Thoracic aorta (tissue), 2 donors: ENCODE results near the gene PLXDC2. TPM values are rescaled to one million over a fixed set of nuclear protein-coding genes. Genes with fewer than 3 reads are reported as not detected.

Experiments
- ATAC-seq: fragments of 150-250 bp; one replicate; pipeline ENCODE4 v1.8.0; 2017; ENCODE audit warnings: low read depth; ENCODE audit not compliant: insufficient number of reproducible peaks, low FRiP score
- DNase-seq: peaks from one replicate; pipeline ENCODE4 v3.0.0-alpha.2; 2020; ENCODE audit warnings: low spot score
- H3K27ac ChIP-seq, 2 donors: fragments of 200-600 bp; sonication (generic); 1 replicate in 1 of 2; 2 replicates in 1 of 2; pipeline ENCODE4 v1.5.1; 2016; ENCODE audit warnings: mild to moderate bottlenecking in 2 of 2, moderate library complexity in 2 of 2
- H3K27me3 ChIP-seq: fragments of 200-600 bp; sonication (generic); replicated peaks from 2 replicates; pipeline ENCODE4 v1.6.0; 2016; ENCODE audit warnings: mild to moderate bottlenecking; ENCODE audit not compliant: insufficient read depth
- H3K36me3 ChIP-seq: fragments of 200-600 bp; sonication (generic); one replicate; pipeline ENCODE4 v1.5.1; 2016
- H3K4me1 ChIP-seq, 2 donors: fragments of 200-600 bp; sonication (generic); 1 replicate in 1 of 2; 2 replicates in 1 of 2; pipeline versions ENCODE4 v1.5.1 to v1.6.0; 2016; ENCODE audit warnings: low read depth in 2 of 2, mild to moderate bottlenecking in 1 of 2; ENCODE audit not compliant: control insufficient read depth in 1 of 2
- H3K4me3 ChIP-seq: fragments of 200-600 bp; sonication (generic); 2 replicates; pipeline ENCODE4 v1.5.1; 2016; ENCODE audit warnings: mild to moderate bottlenecking
- H3K9me3 ChIP-seq: fragments of 200-600 bp; sonication (generic); 2 replicates; pipeline ENCODE4 v1.5.1; 2016
- total RNA-seq, 2 donors: library from RNA; depleted of rRNA; stranded (reverse); fragments of >200 nt; gene quantifications; one replicate each; pipeline versions ENCODE4 v1.1.0 to v1.2.3, GENCODE V29; 2016
- TF ChIP-seq, protein P1 (sequence below): fragments of 200-600 bp; sonication (generic); IDR thresholded peaks from one replicate; pipeline ENCODE4 v1.5.1; 2019; ENCODE audit warnings: antibody characterized with exemption

PLXDC2 gene
- total RNA-seq, 2 donors from 2014 or later = 105 to 155 TPM

DNA sequence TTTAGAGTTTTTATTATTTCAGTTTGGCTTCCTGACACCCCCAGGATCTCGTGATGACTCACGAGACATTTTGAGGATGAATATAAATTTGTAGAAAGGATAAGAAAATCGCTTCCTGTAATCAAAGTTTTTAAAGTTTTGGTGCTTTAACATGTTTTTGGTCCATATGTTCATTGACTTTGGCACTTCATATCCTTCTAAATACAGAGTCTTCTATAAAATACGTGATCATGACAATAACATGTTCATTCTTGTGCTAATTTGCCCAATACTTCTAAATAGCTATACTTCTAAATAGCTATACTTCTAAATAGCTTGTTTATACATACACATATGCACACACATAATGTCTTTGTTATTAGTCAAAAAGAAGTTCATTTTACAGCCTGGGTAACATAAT lies 341.9 kb downstream of the PLXDC2 start:
- DNase-seq = no peak
- Histone ChIP-seq H3K36me3 (no peaks in the 10 kb centered on the region), H3K27me3 (no peaks in the 10 kb centered on the region), H3K9me3 (no peaks in the 10 kb centered on the region), H3K4me1 (peaks cover 6 to 18% of the 10 kb centered on the region in 2 donors), H3K27ac (no peak overlapping the region), H3K4me3 (no peak overlapping the region)
- TF ChIP-seq, protein P1, sequence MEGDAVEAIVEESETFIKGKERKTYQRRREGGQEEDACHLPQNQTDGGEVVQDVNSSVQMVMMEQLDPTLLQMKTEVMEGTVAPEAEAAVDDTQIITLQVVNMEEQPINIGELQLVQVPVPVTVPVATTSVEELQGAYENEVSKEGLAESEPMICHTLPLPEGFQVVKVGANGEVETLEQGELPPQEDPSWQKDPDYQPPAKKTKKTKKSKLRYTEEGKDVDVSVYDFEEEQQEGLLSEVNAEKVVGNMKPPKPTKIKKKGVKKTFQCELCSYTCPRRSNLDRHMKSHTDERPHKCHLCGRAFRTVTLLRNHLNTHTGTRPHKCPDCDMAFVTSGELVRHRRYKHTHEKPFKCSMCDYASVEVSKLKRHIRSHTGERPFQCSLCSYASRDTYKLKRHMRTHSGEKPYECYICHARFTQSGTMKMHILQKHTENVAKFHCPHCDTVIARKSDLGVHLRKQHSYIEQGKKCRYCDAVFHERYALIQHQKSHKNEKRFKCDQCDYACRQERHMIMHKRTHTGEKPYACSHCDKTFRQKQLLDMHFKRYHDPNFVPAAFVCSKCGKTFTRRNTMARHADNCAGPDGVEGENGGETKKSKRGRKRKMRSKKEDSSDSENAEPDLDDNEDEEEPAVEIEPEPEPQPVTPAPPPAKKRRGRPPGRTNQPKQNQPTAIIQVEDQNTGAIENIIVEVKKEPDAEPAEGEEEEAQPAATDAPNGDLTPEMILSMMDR = no peak
- ATAC-seq = no peak

DNA sequence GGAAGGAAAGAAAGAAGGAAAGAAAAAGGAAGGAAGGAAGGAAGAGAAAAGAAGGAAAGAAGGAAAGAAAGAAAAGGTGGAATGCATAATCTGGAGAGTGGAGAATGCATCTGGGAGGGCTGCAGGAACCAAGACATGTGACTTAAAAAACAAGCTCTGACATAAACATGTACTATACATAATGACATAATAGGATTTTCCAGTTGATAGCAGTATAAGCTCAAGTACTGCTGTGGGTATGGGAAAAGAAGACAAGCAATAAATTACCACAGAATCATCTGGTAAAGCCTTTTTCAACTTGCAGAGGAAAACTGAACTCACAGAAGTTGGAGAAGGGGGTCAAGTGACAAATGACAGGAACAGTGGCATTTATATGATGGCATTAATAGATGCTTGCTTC lies 345.9 kb downstream of the PLXDC2 start:
- TF ChIP-seq, protein P1 = no peak

DNA sequence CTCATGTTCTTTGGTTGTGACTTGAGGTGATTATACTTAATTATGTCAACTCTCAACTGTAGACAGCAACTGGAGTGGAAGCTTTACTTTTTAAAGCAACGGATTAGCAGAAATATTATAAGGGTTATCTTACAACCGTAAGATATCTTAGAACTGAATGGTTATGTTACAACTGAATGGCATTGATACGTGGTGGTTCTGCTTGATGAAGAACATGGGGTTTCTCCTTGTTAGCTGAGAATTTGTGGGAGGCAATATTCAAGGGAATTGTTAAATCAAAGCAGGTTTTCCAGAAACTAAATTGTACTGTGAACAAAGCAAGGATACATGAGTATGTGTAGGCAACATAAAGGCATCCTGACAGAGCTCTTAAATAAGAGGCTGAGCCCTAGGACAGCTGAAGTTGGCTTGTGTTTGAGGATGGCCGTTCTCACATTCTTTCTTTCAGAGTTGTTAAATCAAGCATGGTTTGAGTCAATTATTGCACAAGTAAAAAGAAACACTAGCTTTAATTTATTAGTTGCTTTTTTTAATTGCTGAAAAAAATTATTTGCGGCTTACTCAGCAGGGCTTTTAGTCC lies 350.0 kb downstream of the PLXDC2 start:
- ATAC-seq (no peak), DNase-seq (no peak)
- TF ChIP-seq, protein P1 = no peak
- no peak overlapping the region for H3K4me3 ChIP-seq
- H3K4me1 ChIP-seq = no peaks in the 10 kb centered on the region
- H3K9me3 ChIP-seq = no peaks in the 10 kb centered on the region
- no peaks in the 10 kb centered on the region for H3K36me3 ChIP-seq
- no peaks in the 10 kb centered on the region for H3K27me3 ChIP-seq
- no peak overlapping the region for H3K27ac ChIP-seq

More for the DNA sequence above, 345.9 kb downstream of the PLXDC2 start:
- H3K27me3 ChIP-seq = no peaks in the 10 kb centered on the region
- H3K36me3 ChIP-seq = no peaks in the 10 kb centered on the region
- H3K4me3 ChIP-seq = no peak overlapping the region
- DNase-seq (no peak), ATAC-seq (no peak)
- H3K9me3 ChIP-seq = no peaks in the 10 kb centered on the region
- H3K4me1 ChIP-seq = peaks cover 6 to 17% of the 10 kb centered on the region in 2 donors
- H3K27ac ChIP-seq = no peak overlapping the region

DNA sequence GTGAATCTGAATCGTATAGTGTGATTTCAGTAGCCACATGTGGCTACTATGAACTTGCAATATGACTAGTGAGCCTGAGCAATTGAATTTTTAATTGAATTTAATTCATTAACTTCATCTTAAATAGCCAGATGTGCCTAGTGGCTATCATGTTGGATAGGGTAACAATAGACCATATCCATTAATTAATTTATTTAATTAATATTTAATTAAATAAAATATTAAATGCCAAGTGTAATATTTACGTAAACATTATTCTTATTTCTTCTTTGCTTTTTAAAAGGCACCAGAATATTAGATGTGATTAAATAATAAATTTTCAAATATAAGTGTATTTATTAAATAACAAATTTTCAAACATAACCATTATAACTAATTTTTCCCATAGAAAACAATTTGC lies 354.4 kb downstream of the PLXDC2 start:
- H3K4me3 ChIP-seq = no peak overlapping the region
- no peaks in the 10 kb centered on the region for H3K27me3 ChIP-seq
- TF ChIP-seq, protein P1 = no peak
- no peak for DNase-seq
- H3K27ac ChIP-seq = no peak overlapping the region
- H3K4me1 ChIP-seq = no peaks in the 10 kb centered on the region
- no peaks in the 10 kb centered on the region for H3K9me3 ChIP-seq
- H3K36me3 ChIP-seq = no peaks in the 10 kb centered on the region
- ATAC-seq = no peak

DNA sequence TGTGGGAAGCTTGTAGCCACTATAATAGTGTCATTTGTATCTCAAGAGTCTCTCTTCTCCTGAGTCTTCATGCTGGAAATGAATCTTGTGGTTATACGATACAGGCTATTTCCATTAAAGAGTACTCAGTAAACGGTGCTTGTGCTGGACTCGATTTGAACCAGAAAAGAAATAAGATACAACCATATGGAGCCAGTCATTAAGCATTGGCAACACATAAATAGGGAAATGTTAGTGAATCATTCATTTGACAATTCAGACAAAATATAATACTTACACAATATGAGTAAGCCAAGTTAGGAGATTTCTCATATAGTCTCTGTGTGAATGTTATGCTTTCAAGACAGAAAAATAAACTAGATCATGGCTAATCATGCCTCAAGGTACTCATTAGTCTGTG lies 356.8 kb downstream of the PLXDC2 start:
- TF ChIP-seq, protein P1 = no peak
- H3K4me1 ChIP-seq = no peaks in the 10 kb centered on the region
- H3K4me3 ChIP-seq = no peak overlapping the region
- H3K27me3 ChIP-seq = no peaks in the 10 kb centered on the region
- ATAC-seq (no peak), DNase-seq (no peak)
- H3K36me3 ChIP-seq = no peaks in the 10 kb centered on the region
- no peak overlapping the region for H3K27ac ChIP-seq
- H3K9me3 ChIP-seq = no peaks in the 10 kb centered on the region
